Body of pancreas (tissue), 4 donors: ENCODE results near the gene IFRD1. TPM values are rescaled to one million over a fixed set of nuclear protein-coding genes. Genes with fewer than 3 reads are reported as not detected.

ENCODE experiments used
- ATAC-seq: fragments of 150-250 bp; one replicate; pipeline ENCODE4 v1.9.1; 2016
- DNase-seq, 4 donors: peaks; one replicate each; pipeline ENCODE4 v3.0.0-alpha.2; 2019
- H3K27ac ChIP-seq, 4 donors: fragments of 200-600 bp; sonication (generic); 1 replicate in 3 of 4; 2 replicates in 1 of 4; pipeline versions ENCODE4 v1.5.1 to v1.6.1; 2016 to 2019; ENCODE audit warnings: mild to moderate bottlenecking in 1 of 4, mixed read lengths in 1 of 4, moderate library complexity in 1 of 4
- H3K27me3 ChIP-seq, 2 donors: fragments of 200-600 bp; sonication (generic); one replicate each; pipeline ENCODE4 v1.6.0; 2016; ENCODE audit warnings: mild to moderate bottlenecking in 1 of 2
- H3K36me3 ChIP-seq, 2 donors: fragments of 200-600 bp; sonication (generic); replicated peaks in 1 of 2; 2 replicates each; pipeline ENCODE4 v1.5.1; 2016; ENCODE audit warnings: low read depth in 2 of 2; ENCODE audit not compliant: insufficient read depth in 1 of 2
- H3K4me1 ChIP-seq: fragments of 200-600 bp; sonication (generic); one replicate; pipeline ENCODE4 v1.6.0; 2016
- H3K4me3 ChIP-seq, 2 donors: fragments of 200-600 bp; sonication (generic); 1 replicate in 1 of 2; 2 replicates in 1 of 2; pipeline ENCODE4 v1.5.1; 2016 to 2019
- H3K9me3 ChIP-seq, 3 donors: fragments of 200-600 bp; sonication (generic); 1 replicate in 2 of 3; 2 replicates in 1 of 3; pipeline ENCODE4 v1.5.1; 2016
- CTCF ChIP-seq, 7 experiments: fragments of 450-650 bp in 4 of 7; fragments of 200-600 bp in 3 of 7; sonication (generic) in 3 of 7; IDR thresholded peaks; one replicate each; pipeline ENCODE4 v1.5.1; 2016 to 2019; ENCODE audit warnings: antibody characterized with exemption in 7 of 7
- POLR2A ChIP-seq, 3 donors: fragments of 450-650 bp; IDR thresholded peaks; one replicate each; pipeline ENCODE4 v1.6.1; 2016; ENCODE audit warnings: antibody characterized with exemption in 3 of 3, mild to moderate bottlenecking in 2 of 3
- WGBS, 2 donors: methylation state at CpG; one replicate each; pipeline ENCODE4 v1.1.5; 2017; 5-methylcytosine and 5-hydroxymethylcytosine counted together
- intact Hi-C: fragments of 100-400 bp; cut with DNase I; formaldehyde crosslinking; loops from one replicate; pipeline ENCODE4 v1.15.1; 2023
- total RNA-seq, 2 donors: library from RNA; depleted of rRNA; stranded (reverse); fragments of >200 nt; gene quantifications; one replicate each; pipeline ENCODE4 v1.1.0, GENCODE V29; 2016

Gene IFRD1
- total RNA-seq, 2 donors from 2014 or later = 119 to 154 TPM

GRCh38 chr7:112487457-112488263, 37.4 kb downstream of the IFRD1 start:
- H3K9me3 ChIP-seq = no peaks in the 10 kb centered on the region
- no peak for DNase-seq
- no peaks in the 10 kb centered on the region for H3K27me3 ChIP-seq
- TF ChIP-seq CTCF (IDR thresholded peaks at IDR 0.05) (no peak), POLR2A (IDR thresholded peaks at IDR 0.05) (no peak)
- intact Hi-C loops = no loop called here
- no peak overlapping the region for H3K27ac ChIP-seq
- peaks cover 2% of the 10 kb centered on the region for H3K4me1 ChIP-seq
- H3K36me3 ChIP-seq = no peaks in the 10 kb centered on the region
- no peak overlapping the region for H3K4me3 ChIP-seq
- WGBS, 2 donors = 89 to 96% methylated on average over 8 of the region's 8 CpGs
- no peak for ATAC-seq

- Histone ChIP-seq H3K4me1 (no peaks in the 10 kb centered on the region), H3K36me3 (no peaks in the 10 kb centered on the region), H3K27me3 (no peaks in the 10 kb centered on the region), H3K9me3 (no peaks in the 10 kb centered on the region), H3K4me3 (no peak overlapping the region), H3K27ac (no peak overlapping the region)
- intact Hi-C loops = no loop called here
- DNase-seq (no peak), ATAC-seq (no peak)
- TF ChIP-seq POLR2A (IDR thresholded peaks at IDR 0.05) = no peak
- TF ChIP-seq CTCF (IDR thresholded peaks at IDR 0.05) = no peak
- 94 to 97% methylated on average over 4 of the region's 4 CpGs for WGBS, 2 donors
These were observed 37.9 kb downstream of the IFRD1 start for GRCh38 chr7:112488264-112488552.

GRCh38 chr7:112492186-112492585, 41.9 kb downstream of the IFRD1 start:
- H3K27me3 ChIP-seq = no peaks in the 10 kb centered on the region
- H3K4me3 ChIP-seq = no peak overlapping the region
- TF ChIP-seq CTCF (IDR thresholded peaks at IDR 0.05) (no peak), POLR2A (IDR thresholded peaks at IDR 0.05) (no peak)
- intact Hi-C loops = no loop called here
- ATAC-seq = no peak
- H3K27ac ChIP-seq = no peak overlapping the region
- no peaks in the 10 kb centered on the region for H3K36me3 ChIP-seq
- no peak for DNase-seq
- 70 to 72% methylated on average over 2 of the region's 2 CpGs for WGBS, 2 donors
- no peaks in the 10 kb centered on the region for H3K4me1 ChIP-seq
- H3K9me3 ChIP-seq = no peaks in the 10 kb centered on the region

GRCh38 chr7:112494656-112495055, 44.4 kb downstream of the IFRD1 start:
- Histone ChIP-seq H3K4me1 (no peaks in the 10 kb centered on the region), H3K4me3 (no peak overlapping the region), H3K9me3 (no peaks in the 10 kb centered on the region), H3K27ac (no peak overlapping the region), H3K27me3 (no peaks in the 10 kb centered on the region), H3K36me3 (no peaks in the 10 kb centered on the region)
- ATAC-seq = no peak
- no peak for DNase-seq
- WGBS, 2 donors = 63 to 71% methylated on average over 2 of the region's 2 CpGs
- intact Hi-C loops = loop anchor here (5.0 kb wide), 1 partner anchor 752 kb away; no protein-coding TSS in a partner anchor
- TF ChIP-seq POLR2A (IDR thresholded peaks at IDR 0.05) (no peak), CTCF (IDR thresholded peaks at IDR 0.05) (no peak)
